ENCODE measurements around the gene GRPEL1. TPM values are rescaled to one million over a fixed set of nuclear protein-coding genes. Genes with fewer than 3 reads are reported as not detected.
"Not testable (repeated sequence)": the region's sequence is repeated elsewhere in the genome, so short reads cannot be mapped to it uniquely, and the experiment has no call there.

GRPEL1 gene
- total RNA-seq, 2 donors from 2014 or later, result 6.6 to 10.6 TPM

DNA sequence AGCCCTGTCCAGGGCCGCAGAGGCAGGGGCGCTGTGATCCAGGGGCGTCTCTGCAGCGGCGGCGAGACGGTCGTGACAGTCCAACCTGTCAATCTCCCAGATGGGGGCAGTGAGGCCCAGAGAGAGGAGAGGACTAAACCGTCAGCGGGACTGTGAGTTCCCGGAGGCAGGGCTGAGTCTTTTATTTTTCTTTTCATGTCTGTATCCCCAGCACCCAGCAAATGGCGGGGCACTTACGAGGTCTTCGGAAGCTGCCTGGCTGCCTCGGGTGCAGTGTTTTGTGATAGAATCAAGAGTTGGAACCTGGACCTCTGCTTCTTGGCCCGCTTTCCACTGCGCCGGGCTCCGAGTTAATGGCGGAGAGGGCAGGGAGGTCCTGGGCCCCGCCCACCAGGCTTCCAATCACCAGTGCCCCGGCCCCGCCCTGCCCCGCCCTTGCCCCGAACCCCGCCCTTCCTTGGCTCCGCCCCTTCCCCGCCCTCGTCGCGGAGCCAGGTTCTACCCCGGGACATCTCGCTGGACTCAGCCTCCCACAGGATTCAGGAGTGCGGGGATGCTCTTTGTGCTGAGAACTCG is 35.3 kb upstream of the GRPEL1 start:
- ATAC-seq, result peak; percentile 92
- TF ChIP-seq POLR2A (IDR thresholded peaks at IDR 0.05), result peak; percentile 20 to 75 (median 72)
- TF ChIP-seq, protein P1, sequence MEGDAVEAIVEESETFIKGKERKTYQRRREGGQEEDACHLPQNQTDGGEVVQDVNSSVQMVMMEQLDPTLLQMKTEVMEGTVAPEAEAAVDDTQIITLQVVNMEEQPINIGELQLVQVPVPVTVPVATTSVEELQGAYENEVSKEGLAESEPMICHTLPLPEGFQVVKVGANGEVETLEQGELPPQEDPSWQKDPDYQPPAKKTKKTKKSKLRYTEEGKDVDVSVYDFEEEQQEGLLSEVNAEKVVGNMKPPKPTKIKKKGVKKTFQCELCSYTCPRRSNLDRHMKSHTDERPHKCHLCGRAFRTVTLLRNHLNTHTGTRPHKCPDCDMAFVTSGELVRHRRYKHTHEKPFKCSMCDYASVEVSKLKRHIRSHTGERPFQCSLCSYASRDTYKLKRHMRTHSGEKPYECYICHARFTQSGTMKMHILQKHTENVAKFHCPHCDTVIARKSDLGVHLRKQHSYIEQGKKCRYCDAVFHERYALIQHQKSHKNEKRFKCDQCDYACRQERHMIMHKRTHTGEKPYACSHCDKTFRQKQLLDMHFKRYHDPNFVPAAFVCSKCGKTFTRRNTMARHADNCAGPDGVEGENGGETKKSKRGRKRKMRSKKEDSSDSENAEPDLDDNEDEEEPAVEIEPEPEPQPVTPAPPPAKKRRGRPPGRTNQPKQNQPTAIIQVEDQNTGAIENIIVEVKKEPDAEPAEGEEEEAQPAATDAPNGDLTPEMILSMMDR (IDR thresholded peaks at IDR 0.05), result no peak
- intact Hi-C loops (cut with DNase I), result no loop called here
- H3K36me3 ChIP-seq (replicated peaks in 1 of 2; ENCODE audit: insufficient read depth in 1 of 2, low read depth in 2 of 2), result no peaks in the 10 kb centered on the region
- peak; percentile 94 to 97 (median 96) for DNase-seq
- no peaks in the 10 kb centered on the region for H3K27me3 ChIP-seq
- H3K4me3 ChIP-seq, result peak overlapping the region; percentile 20 to 35
- peak overlapping the region; percentile 57 to 88 (median 78) for H3K27ac ChIP-seq
- peaks cover 23% of the 10 kb centered on the region for H3K4me1 ChIP-seq
- 0% methylated on average over 1 to 34 of the region's 35 CpGs for WGBS, 2 donors
- H3K9me3 ChIP-seq, result no peaks in the 10 kb centered on the region

DNA sequence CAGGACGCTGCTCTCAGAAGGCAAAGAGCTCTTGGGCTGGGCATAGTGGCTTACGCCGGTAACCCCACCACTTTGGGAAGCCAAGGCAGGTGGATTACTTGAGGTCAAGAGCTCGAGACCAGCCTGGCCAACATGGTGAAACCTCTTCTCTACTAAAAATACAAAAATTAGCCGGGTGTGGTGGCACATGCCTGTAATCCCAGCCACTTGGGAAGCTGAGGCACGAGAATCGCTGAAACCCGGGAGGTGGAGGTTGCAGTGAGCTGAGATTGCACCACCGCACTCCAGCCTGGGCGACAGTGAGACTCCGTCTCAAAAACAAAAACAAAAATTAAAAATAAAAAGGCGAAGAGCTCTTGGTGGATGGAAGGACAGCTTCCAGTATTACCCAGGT is 34.6 kb upstream of the GRPEL1 start:
- Histone ChIP-seq H3K4me1 (peaks cover 23% of the 10 kb centered on the region), H3K27ac (peak overlapping the region; percentile 57 to 88 (median 78)), H3K4me3 (peak overlapping the region; percentile 20 to 35)
- intact Hi-C loops (cut with DNase I); H3K36me3 ChIP-seq (replicated peaks in 1 of 2; ENCODE audit: insufficient read depth in 1 of 2, low read depth in 2 of 2); ATAC-seq; H3K27me3 ChIP-seq; H3K9me3 ChIP-seq; DNase-seq: not testable (repeated sequence)
- WGBS, 2 donors, result 53 to 66% methylated on average over 12 of the region's 12 CpGs

DNA sequence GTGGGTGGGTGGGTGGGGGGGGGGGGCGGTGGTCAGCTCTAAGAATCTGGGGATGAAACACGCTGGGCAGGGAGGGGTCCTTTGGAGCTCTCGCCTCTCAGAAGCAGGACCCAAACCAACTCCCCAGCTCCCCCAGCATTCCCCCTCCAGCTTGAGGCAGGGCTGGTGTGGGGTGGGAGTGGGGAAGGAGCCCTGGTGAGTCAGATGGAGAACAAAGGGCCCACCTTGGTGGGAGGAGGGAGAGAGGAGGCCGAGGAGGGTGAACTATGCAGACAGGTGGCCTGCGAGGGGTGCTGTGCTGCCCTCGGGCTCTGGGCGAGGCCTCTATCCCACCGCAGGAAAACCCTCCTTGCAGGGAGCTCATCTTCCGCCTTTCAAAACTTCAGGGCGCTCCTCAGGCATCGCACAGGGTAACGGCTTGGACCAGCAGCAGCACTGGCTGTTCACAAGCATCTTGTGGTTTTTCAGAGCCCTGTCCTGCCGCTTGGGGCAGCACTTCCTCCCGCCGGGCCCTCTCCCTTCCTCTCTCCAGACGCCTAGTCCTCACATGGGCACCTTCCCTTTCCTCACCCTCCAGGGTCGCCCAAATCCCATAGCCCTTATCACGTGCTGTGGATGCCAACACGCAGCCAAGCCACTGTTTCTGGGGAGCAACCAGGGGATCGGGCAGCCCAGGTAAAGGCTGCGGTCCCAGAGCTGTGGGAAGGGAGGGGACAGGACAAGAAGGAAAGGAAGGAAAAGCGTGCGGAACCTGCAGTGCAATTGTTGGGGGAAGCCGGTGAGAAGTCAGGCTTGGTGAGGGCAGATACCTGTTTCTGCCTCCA is 34.0 kb upstream of the GRPEL1 start:
- 9 to 32% methylated on average over 13 to 20 of the region's 24 CpGs for WGBS, 2 donors

DNA sequence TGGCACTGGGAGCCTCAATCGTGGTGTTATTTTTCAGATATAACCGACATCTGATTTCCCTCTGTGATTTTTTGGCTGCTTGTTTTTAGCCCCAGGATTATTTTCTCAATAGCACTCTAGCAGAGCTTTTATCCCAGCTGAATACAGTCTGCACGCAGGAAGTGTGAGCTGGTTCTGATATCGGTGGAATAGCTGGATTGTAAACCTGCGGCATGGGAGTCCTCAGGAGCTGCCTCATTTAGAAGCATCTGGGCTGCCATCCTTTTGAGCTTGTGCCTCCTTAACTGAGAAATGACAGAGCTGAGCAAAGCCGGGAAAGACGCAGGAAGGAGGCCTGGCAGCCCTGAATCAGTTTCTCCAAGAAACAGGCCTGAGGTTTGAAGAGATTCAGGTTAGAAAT is 28.4 kb upstream of the GRPEL1 start:
- Histone ChIP-seq H3K9me3 (no peaks in the 10 kb centered on the region), H3K36me3 (replicated peaks in 1 of 2; ENCODE audit: insufficient read depth in 1 of 2, low read depth in 2 of 2) (no peaks in the 10 kb centered on the region), H3K27ac (no peak overlapping the region), H3K4me3 (no peak overlapping the region), H3K4me1 (no peaks in the 10 kb centered on the region), H3K27me3 (no peaks in the 10 kb centered on the region)
- intact Hi-C loops (cut with DNase I), result no loop called here
- 93 to 94% methylated on average over 7 of the region's 7 CpGs for WGBS, 2 donors
- no peak for TF ChIP-seq POLR2A (IDR thresholded peaks at IDR 0.05)
- TF ChIP-seq, protein P1 (IDR thresholded peaks at IDR 0.05), result no peak
- DNase-seq (no peak), ATAC-seq (no peak)

More for the DNA sequence above, 34.0 kb upstream of the GRPEL1 start:
- DNase-seq (peak; percentile 74 to 79 (median 78)), ATAC-seq (peak; percentile 68)
- no peaks in the 10 kb centered on the region for H3K9me3 ChIP-seq
- intact Hi-C loops (cut with DNase I), result no loop called here
- peak overlapping the region in 1 of 2 donors; percentile 20 for H3K4me3 ChIP-seq
- TF ChIP-seq POLR2A (IDR thresholded peaks at IDR 0.05), result no peak
- TF ChIP-seq, protein P1 (IDR thresholded peaks at IDR 0.05), result peak; percentile 55 to 81 (median 69)
- H3K27me3 ChIP-seq, result no peaks in the 10 kb centered on the region
- H3K27ac ChIP-seq, result peak overlapping the region in 2 of 4 donors; percentile 23 to 88
- H3K36me3 ChIP-seq (replicated peaks in 1 of 2; ENCODE audit: insufficient read depth in 1 of 2, low read depth in 2 of 2), result no peaks in the 10 kb centered on the region
- peaks cover 23% of the 10 kb centered on the region for H3K4me1 ChIP-seq

DNA sequence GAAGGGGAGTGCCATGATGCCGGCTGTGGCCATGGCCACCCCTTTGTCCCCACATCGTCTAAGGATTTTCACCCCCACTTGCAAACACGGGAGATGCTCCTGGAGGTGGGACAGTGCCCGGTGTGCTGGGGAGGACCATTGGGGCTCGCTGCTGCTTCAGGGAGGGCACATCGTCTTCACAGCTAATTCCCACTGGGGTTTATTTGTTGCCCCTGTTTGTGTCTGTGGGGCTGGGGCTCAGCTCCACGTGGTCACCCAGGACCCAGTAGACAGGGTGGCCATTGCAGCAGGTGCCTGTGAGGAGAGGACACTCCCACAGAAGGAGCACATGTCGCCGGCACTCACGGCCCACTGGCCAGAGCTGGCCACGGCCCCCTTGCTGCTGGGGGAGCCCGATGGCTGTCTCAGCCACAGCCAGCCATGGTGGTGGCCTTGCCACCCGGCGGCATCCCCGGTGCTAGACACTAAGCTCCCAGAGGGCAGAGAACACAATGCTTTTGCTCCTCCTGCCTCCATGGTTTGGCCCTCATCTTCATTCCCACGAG is 27.8 kb upstream of the GRPEL1 start:
- no peak for DNase-seq
- TF ChIP-seq, protein P1 (IDR thresholded peaks at IDR 0.05), result no peak
- no peak for TF ChIP-seq POLR2A (IDR thresholded peaks at IDR 0.05)
- H3K4me1 ChIP-seq, result no peaks in the 10 kb centered on the region
- H3K27ac ChIP-seq, result no peak overlapping the region
- H3K36me3 ChIP-seq (replicated peaks in 1 of 2; ENCODE audit: insufficient read depth in 1 of 2, low read depth in 2 of 2), result no peaks in the 10 kb centered on the region
- no peaks in the 10 kb centered on the region for H3K9me3 ChIP-seq
- H3K4me3 ChIP-seq, result no peak overlapping the region
- 87 to 90% methylated on average over 7 to 16 of the region's 16 CpGs for WGBS, 2 donors
- no peaks in the 10 kb centered on the region for H3K27me3 ChIP-seq
- ATAC-seq, result no peak
- intact Hi-C loops (cut with DNase I), result no loop called here

Data from body of pancreas (tissue), 4 donors.